IMR-90 (cell line): ENCODE measurements around the gene TAF11L11. TPM values are rescaled to one million over a fixed set of nuclear protein-coding genes. Genes with fewer than 3 reads are reported as not detected.

Experiments
- ATAC-seq: fragments of 200-7000 bp; cut with Tn5 transposase; 2 replicates; pipeline ENCODE4 v1.9.1; 2020; ENCODE audit warnings: low read depth, mild to moderate bottlenecking, moderate library complexity
- BruUV-seq: library from RNA; stranded (reverse); fragments of 400-500 nt; replicated peaks from 2 replicates; lab custom pipeline; 2021; lab: Mats Ljungman, UMichigan
- CTCF ChIA-PET: fragments of 300-600 bp; formaldehyde crosslinking; extraction: SDS; loops from one replicate; lab custom pipeline; 2021; ENCODE audit warnings: antibody characterized with exemption; lab: Yijun Ruan, JAX
- POLR2A ChIA-PET: fragments of 300-600 bp; sonication (Branson Sonifier 250); formaldehyde crosslinking; loops from one replicate; lab custom pipeline; 2022; ENCODE audit warnings: antibody characterized with exemption; ENCODE audit not compliant: unreplicated experiment; lab: Charles Lee
- DNase-seq: peaks from one replicate; pipeline ENCODE4 v3.0.0; 2013
- H2AFZ ChIP-seq: replicated peaks from 2 replicates; pipeline ENCODE3; 2013; ENCODE audit warnings: low read length, mild to moderate bottlenecking; ENCODE audit not compliant: poor library complexity
- H2AK5ac ChIP-seq: 2 replicates; pipeline ENCODE4 v1.6.1; 2013; ENCODE audit warnings: low read depth, low read length, inconsistent platforms
- H2AK9ac ChIP-seq: replicated peaks from 2 replicates; pipeline ENCODE3; 2013; ENCODE audit warnings: mild to moderate bottlenecking, low read depth, low read length, moderate library complexity; ENCODE audit not compliant: poor library complexity
- H2BK120ac ChIP-seq: 2 replicates; pipeline ENCODE4 v1.6.1; 2013; ENCODE audit warnings: low read depth, low read length, inconsistent platforms
- H2BK15ac ChIP-seq: 3 replicates; pipeline ENCODE4 v1.6.1; 2013; ENCODE audit warnings: low read depth, low read length, inconsistent platforms
- H2BK20ac ChIP-seq: 2 replicates; pipeline ENCODE4 v1.6.1; 2013; ENCODE audit warnings: low read depth, mild to moderate bottlenecking, inconsistent platforms, low read length, moderate library complexity
- H2BK5ac ChIP-seq: 2 replicates; pipeline ENCODE4 v1.6.1; 2013; ENCODE audit warnings: mild to moderate bottlenecking, low read depth, low read length, inconsistent platforms; ENCODE audit not compliant: poor library complexity, severe bottlenecking
- H3K14ac ChIP-seq: replicated peaks from 2 replicates; pipeline ENCODE4 v1.6.1; 2013; ENCODE audit warnings: low read depth, low read length, inconsistent platforms
- H3K18ac ChIP-seq: 2 replicates; pipeline ENCODE4 v1.6.1; 2013; ENCODE audit warnings: low read depth, low read length, control low read depth
- H3K23ac ChIP-seq: 2 replicates; pipeline ENCODE4 v1.6.1; 2013; ENCODE audit warnings: low read depth, low read length, inconsistent platforms
- H3K27ac ChIP-seq: 2 replicates; pipeline ENCODE4 v1.5.1; 2013; ENCODE audit warnings: mild to moderate bottlenecking, control low read depth, low read length; ENCODE audit not compliant: insufficient read depth
- H3K27me3 ChIP-seq: 2 replicates; pipeline ENCODE4 v1.6.1; 2013; ENCODE audit warnings: low read length; ENCODE audit not compliant: control insufficient read depth, insufficient read depth
- H3K36me3 ChIP-seq: 2 replicates; pipeline ENCODE4 v1.6.1; 2013; ENCODE audit warnings: low read length, mixed read lengths; ENCODE audit not compliant: control insufficient read depth, insufficient read depth
- H3K4ac ChIP-seq: 2 replicates; pipeline ENCODE4 v1.6.1; 2013; ENCODE audit warnings: low read depth, low read length, inconsistent platforms
- H3K4me1 ChIP-seq: 2 replicates; pipeline ENCODE4 v1.6.1; 2013; ENCODE audit warnings: low read length, mixed read lengths; ENCODE audit not compliant: control insufficient read depth, insufficient read depth
- H3K4me2 ChIP-seq: 2 replicates; pipeline ENCODE4 v1.6.1; 2013; ENCODE audit warnings: low read depth, mild to moderate bottlenecking, control low read depth, low read length, moderate library complexity
- H3K4me3 ChIP-seq: 2 replicates; pipeline ENCODE4 v1.5.1; 2013; ENCODE audit warnings: low read depth, mild to moderate bottlenecking, control low read depth, low read length, moderate library complexity; ENCODE audit not compliant: insufficient read depth
- H3K56ac ChIP-seq: 2 replicates; pipeline ENCODE4 v1.6.1; 2013; ENCODE audit warnings: low read length, inconsistent platforms; ENCODE audit not compliant: insufficient read depth; ENCODE audit errors: extremely low read depth
- H3K79me1 ChIP-seq, 2 experiments: 2 replicates each; pipeline ENCODE4 v1.6.1; 2013; ENCODE audit warnings: low read length in 2 of 2, inconsistent platforms in 1 of 2, low read depth in 1 of 2
- H3K9ac ChIP-seq: 2 replicates; pipeline ENCODE4 v1.6.1; 2013; ENCODE audit warnings: low read depth, low read length, control low read depth
- H3K9me1 ChIP-seq: 2 replicates; pipeline ENCODE4 v1.6.1; 2013; ENCODE audit warnings: low read length, inconsistent platforms; ENCODE audit not compliant: insufficient read depth
- H3K9me3 ChIP-seq: 2 replicates; pipeline ENCODE4 v1.6.1; 2013; ENCODE audit warnings: low read length; ENCODE audit not compliant: control insufficient read depth, insufficient read depth
- H4K20me1 ChIP-seq: 2 replicates; pipeline ENCODE4 v1.6.1; 2013; ENCODE audit warnings: low read length, inconsistent platforms; ENCODE audit not compliant: insufficient read depth
- H4K5ac ChIP-seq: 2 replicates; pipeline ENCODE4 v1.6.1; 2013; ENCODE audit warnings: mild to moderate bottlenecking, low read depth, low read length, control low read depth
- H4K8ac ChIP-seq, 2 experiments: 2 replicates each; pipeline ENCODE4 v1.6.1; 2013; ENCODE audit warnings: low read depth in 2 of 2, low read length in 2 of 2, control low read depth in 1 of 2, inconsistent platforms in 1 of 2
- H4K91ac ChIP-seq: 2 replicates; pipeline ENCODE4 v1.6.1; 2013; ENCODE audit warnings: low read depth, low read length, inconsistent platforms; ENCODE audit not compliant: insufficient read depth
- CEBPB ChIP-seq: IDR thresholded peaks from 2 replicates; pipeline ENCODE4 v1.6.1; 2012; ENCODE audit warnings: low read depth, low read length, improper control_type of control experiment
- CHD1 ChIP-seq: IDR thresholded peaks from 2 replicates; pipeline ENCODE4 v1.6.1; 2012; ENCODE audit warnings: low read depth, low read length, improper control_type of control experiment
- CTCF ChIP-seq: conservative IDR thresholded peaks from 2 replicates; pipeline ENCODE4 v1.5.1; 2012; ENCODE audit warnings: mild to moderate bottlenecking, low read depth, low read length, improper control_type of control experiment
- ELK1 ChIP-seq: fragments of 150-350 bp; IDR thresholded peaks from 2 replicates; pipeline ENCODE4 v1.6.1; 2016; ENCODE audit warnings: low read depth, mild to moderate bottlenecking, low read length, moderate library complexity, borderline replicate concordance
- FOS ChIP-seq: fragments of 150-350 bp; IDR thresholded peaks from 2 replicates; pipeline ENCODE4 v1.6.1; 2016; ENCODE audit warnings: low read depth, low read length
- MAFK ChIP-seq: IDR thresholded peaks from 2 replicates; pipeline ENCODE4 v1.6.1; 2012; ENCODE audit warnings: low read depth, low read length, improper control_type of control experiment
- MAZ ChIP-seq: IDR thresholded peaks from 2 replicates; pipeline ENCODE4 v1.6.1; 2012; ENCODE audit warnings: low read depth, mild to moderate bottlenecking, low read length, improper control_type of control experiment, moderate library complexity, borderline replicate concordance
- MXI1 ChIP-seq: IDR thresholded peaks from 2 replicates; pipeline ENCODE4 v1.6.1; 2012; ENCODE audit warnings: low read depth, mild to moderate bottlenecking, low read length, moderate library complexity, borderline replicate concordance
- NFE2L2 ChIP-seq: fragments of 150-350 bp; IDR thresholded peaks from 2 replicates; pipeline ENCODE4 v1.6.1; 2016; ENCODE audit warnings: low read depth, mild to moderate bottlenecking, low read length
- POLR2A ChIP-seq: IDR thresholded peaks from 2 replicates; pipeline ENCODE4 v1.6.1; 2012; ENCODE audit warnings: mild to moderate bottlenecking, low read depth, low read length
- RAD21 ChIP-seq: IDR thresholded peaks from 2 replicates; pipeline ENCODE4 v1.6.1; 2012; ENCODE audit warnings: low read length, improper control_type of control experiment
- RCOR1 ChIP-seq: IDR thresholded peaks from 2 replicates; pipeline ENCODE4 v1.6.1; 2012; ENCODE audit warnings: mild to moderate bottlenecking, low read length, improper control_type of control experiment; ENCODE audit not compliant: insufficient replicate concordance
- RFX5 ChIP-seq: IDR thresholded peaks from 2 replicates; pipeline ENCODE4 v1.8.0; 2012; ENCODE audit warnings: low read depth, mild to moderate bottlenecking, low read length, moderate library complexity
- USF2 ChIP-seq: fragments of 150-350 bp; IDR thresholded peaks from 2 replicates; pipeline ENCODE4 v1.6.1; 2017; ENCODE audit warnings: mild to moderate bottlenecking, antibody characterized with exemption, low read length, low read depth
- WGBS, 2 experiments: methylation state at CpG; one replicate each; pipeline versions ENCODE4 v1.1.5 to v1.1.7; 2013; ENCODE audit warnings: missing lambda C conversion rate in 2 of 2; ENCODE audit not compliant: insufficient read length in 1 of 2; ENCODE audit errors: extremely low coverage in 2 of 2; 5-methylcytosine and 5-hydroxymethylcytosine counted together
- dilution Hi-C: fragments of 300-500 bp; cut with HindIII; formaldehyde crosslinking; loops from one replicate; pipeline ENCODE4 v1.14.3; 2018; ENCODE audit warnings: low sequenced_read_pairs; ENCODE audit not compliant: unreplicated experiment
- in situ Hi-C: fragments of 300-500 bp; cut with MboI; formaldehyde crosslinking; loops from 3 replicates; pipeline ENCODE4 v1.14.3; 2019; ENCODE audit warnings: low sequenced_read_pairs, inconsistent platforms, mixed read lengths
- intact Hi-C: fragments of 100-400 bp; cut with micrococcal nuclease; formaldehyde crosslinking; loops from 2 replicates; pipeline ENCODE4 v1.10.0; 2022
- polyA plus RNA-seq, 3 experiments: library from polyadenylated mRNA; depleted of rRNA; stranded (reverse); fragments of >200 nt; gene quantifications; 2 replicates each; pipeline ENCODE4 v1.2.3, GENCODE V29; 2012; ENCODE audit warnings: low replicate concordance in 1 of 3
- total RNA-seq: library from RNA; depleted of rRNA; stranded (reverse); fragments of >200 nt; gene quantifications from 2 replicates; pipeline ENCODE4 v1.2.3, GENCODE V29; 2012

The TAF11L11 gene
- total and polyA plus RNA-seq, 2 of the 4 experiments (the other 2 are of a cell fraction), result not detected

DNA sequence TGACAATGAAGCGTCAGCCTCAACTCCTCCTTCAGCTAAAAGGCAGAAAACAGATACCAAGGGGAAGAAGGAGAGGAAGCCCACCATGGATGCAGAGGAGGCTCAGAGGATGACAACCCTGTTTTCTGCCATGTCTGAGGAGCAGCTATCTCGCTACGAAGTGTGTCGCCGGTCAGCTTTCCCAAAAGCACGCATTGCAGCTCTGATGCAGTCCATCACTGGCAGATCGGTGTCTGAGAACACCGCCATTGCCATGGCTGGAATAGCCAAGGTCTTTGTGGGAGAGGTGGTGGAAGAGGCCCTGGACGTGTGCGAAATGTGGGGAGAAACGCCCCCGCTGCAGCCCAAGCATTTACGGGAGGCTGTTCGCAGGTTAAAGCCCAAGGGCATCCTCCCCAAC is 968 bp downstream of the TAF11L11 start:
- no peaks in the 10 kb centered on the region for H3K9me3 ChIP-seq
- H2AFZ ChIP-seq, result no peak overlapping the region
- BruUV-seq, result no TSS peak
- no peak overlapping the region for H2BK120ac ChIP-seq
- no peak overlapping the region for H3K14ac ChIP-seq
- H4K5ac ChIP-seq, result no peak overlapping the region
- in situ Hi-C loops (no loop called here), dilution Hi-C loops (no loop called here), intact Hi-C loops (no loop called here)
- TF ChIP-seq RFX5, result no peak
- TF ChIP-seq CHD1, result no peak
- TF ChIP-seq RCOR1, result no peak
- no peak for TF ChIP-seq MAFK
- TF ChIP-seq USF2, result no peak
- no peak for TF ChIP-seq RAD21
- no peak for TF ChIP-seq MAZ
- TF ChIP-seq CEBPB, result no peak
- TF ChIP-seq MXI1, result no peak
- no peak for TF ChIP-seq CTCF
- no peak for TF ChIP-seq FOS
- no peak for TF ChIP-seq NFE2L2
- TF ChIP-seq ELK1, result no peak
- TF ChIP-seq POLR2A, result no peak
- no CpG with 5 or more reads among the region's 14 CpGs for WGBS, 2 experiments
- H3K56ac ChIP-seq, result no peak overlapping the region
- H3K79me1 ChIP-seq, result no peaks in the 10 kb centered on the region
- no peak overlapping the region for H3K9ac ChIP-seq
- no peak overlapping the region for H2AK9ac ChIP-seq
- H3K9me1 ChIP-seq, result no peaks in the 10 kb centered on the region
- no peak overlapping the region for H3K4ac ChIP-seq
- no peak for ATAC-seq
- H4K91ac ChIP-seq, result no peak overlapping the region
- H3K27ac ChIP-seq, result no peak overlapping the region
- no peaks in the 10 kb centered on the region for H4K20me1 ChIP-seq
- POLR2A ChIA-PET, result no interaction called here
- no peaks in the 10 kb centered on the region for H3K4me1 ChIP-seq
- no peak overlapping the region for H4K8ac ChIP-seq
- H3K4me2 ChIP-seq, result no peak overlapping the region
- H3K27me3 ChIP-seq, result no peaks in the 10 kb centered on the region
- no peak overlapping the region for H3K4me3 ChIP-seq
- no peak overlapping the region for H3K23ac ChIP-seq
- no peak overlapping the region for H2BK20ac ChIP-seq
- CTCF ChIA-PET, result no interaction called here
- H2BK15ac ChIP-seq, result no peak overlapping the region
- H2BK5ac ChIP-seq, result no peak overlapping the region
- DNase-seq, result no peak
- no peaks in the 10 kb centered on the region for H3K36me3 ChIP-seq
- H2AK5ac ChIP-seq, result no peak overlapping the region
- H3K18ac ChIP-seq, result no peak overlapping the region
